ENCODE data around the gene ZNF165. TPM values are rescaled to one million over a fixed set of nuclear protein-coding genes. Genes with fewer than 3 reads are reported as not detected.
"Not testable (repeated sequence)": the region's sequence is repeated elsewhere in the genome, so short reads cannot be mapped to it uniquely, and the experiment has no call there.

Gene ZNF165
- 0.12 and 0.41 TPM in 2 replicates for total RNA-seq

- H3K4me1 Mint-ChIP-seq (ENCODE audit: low read depth) = peaks cover 21% of the 10 kb centered on the region
- not testable (repeated sequence) for DNase-seq (ENCODE audit: low spot score); H3K27me3 Mint-ChIP-seq (ENCODE audit: insufficient read depth); H3K36me3 Mint-ChIP-seq (ENCODE audit: low read depth); H3K9me3 Mint-ChIP-seq
- intact Hi-C loops (cut with micrococcal nuclease) = loop anchor here (1.0 to 2.0 kb wide), 7 partner anchors 57 to 269 kb away; partner anchors contain the start of genes ZKSCAN3, ZKSCAN4 and ZKSCAN8
- H3K27ac Mint-ChIP-seq = peak within 1 kb of the TSS; percentile 96
- H3K4me3 Mint-ChIP-seq = peak within 1 kb of the TSS; percentile 96
Measured at GRCh38 chr6:28080381-28080630, at the start of gene ZNF165. ZNF165 (plus strand) TSS chr6:28080568; CDS start chr6:28085481, 4,913 bp downstream.

GRCh38 chr6:28053584-28053983, 26.8 kb upstream of the ZNF165 start:
- intact Hi-C loops (cut with micrococcal nuclease) = no loop called here
- H3K4me1 Mint-ChIP-seq (ENCODE audit: low read depth) = no peaks in the 10 kb centered on the region

GRCh38 chr6:28060405-28060804, 20.0 kb upstream of the ZNF165 start:
- Mint-ChIP-seq H3K27ac (no peak overlapping the region), H3K27me3 (ENCODE audit: insufficient read depth) (peaks cover 2% of the 10 kb centered on the region), H3K36me3 (ENCODE audit: low read depth) (no peaks in the 10 kb centered on the region), H3K9me3 (no peaks in the 10 kb centered on the region), H3K4me1 (ENCODE audit: low read depth) (no peaks in the 10 kb centered on the region), H3K4me3 (no peak overlapping the region)
- no peak for DNase-seq (ENCODE audit: low spot score)
- intact Hi-C loops (cut with micrococcal nuclease) = no loop called here

More at GRCh38 chr6:28053584-28053983, 26.8 kb upstream of the ZNF165 start:
- Mint-ChIP-seq H3K27ac (no peak overlapping the region), H3K9me3 (no peaks in the 10 kb centered on the region), H3K27me3 (ENCODE audit: insufficient read depth) (peaks cover 13% of the 10 kb centered on the region), H3K36me3 (ENCODE audit: low read depth) (no peaks in the 10 kb centered on the region), H3K4me3 (no peak overlapping the region)
- DNase-seq (ENCODE audit: low spot score) = no peak

- peaks cover 17% of the 10 kb centered on the region for H3K27me3 Mint-ChIP-seq (ENCODE audit: insufficient read depth)
- no peaks in the 10 kb centered on the region for H3K4me1 Mint-ChIP-seq (ENCODE audit: low read depth)
- no peaks in the 10 kb centered on the region for H3K9me3 Mint-ChIP-seq
- no peak overlapping the region for H3K27ac Mint-ChIP-seq
- no peak overlapping the region for H3K4me3 Mint-ChIP-seq
- intact Hi-C loops (cut with micrococcal nuclease) = no loop called here
- no peaks in the 10 kb centered on the region for H3K36me3 Mint-ChIP-seq (ENCODE audit: low read depth)
- no peak for DNase-seq (ENCODE audit: low spot score)
Measured at GRCh38 chr6:28064272-28064671, 16.1 kb upstream of the ZNF165 start.

- Mint-ChIP-seq H3K27me3 (ENCODE audit: insufficient read depth) (peaks cover 19% of the 10 kb centered on the region), H3K27ac (no peak overlapping the region)
Measured at GRCh38 chr6:28068067-28068466, 12.3 kb upstream of the ZNF165 start.

GRCh38 chr6:28070968-28071367, 9.4 kb upstream of the ZNF165 start:
- H3K27me3 Mint-ChIP-seq (ENCODE audit: insufficient read depth) = peaks cover 19% of the 10 kb centered on the region
- H3K4me3 Mint-ChIP-seq; DNase-seq (ENCODE audit: low spot score); intact Hi-C loops (cut with micrococcal nuclease); H3K4me1 Mint-ChIP-seq (ENCODE audit: low read depth); H3K36me3 Mint-ChIP-seq (ENCODE audit: low read depth); H3K9me3 Mint-ChIP-seq; H3K27ac Mint-ChIP-seq: not testable (repeated sequence)

More at GRCh38 chr6:28068067-28068466, 12.3 kb upstream of the ZNF165 start:
- Mint-ChIP-seq H3K4me3 (no peak overlapping the region), H3K4me1 (ENCODE audit: low read depth) (no peaks in the 10 kb centered on the region), H3K36me3 (ENCODE audit: low read depth) (no peaks in the 10 kb centered on the region), H3K9me3 (no peaks in the 10 kb centered on the region)
- intact Hi-C loops (cut with micrococcal nuclease) = no loop called here
- no peak for DNase-seq (ENCODE audit: low spot score)

GRCh38 chr6:28078050-28078449, 2.3 kb upstream of the ZNF165 start:
- Mint-ChIP-seq H3K4me1 (ENCODE audit: low read depth) (peaks cover 21% of the 10 kb centered on the region), H3K27me3 (ENCODE audit: insufficient read depth) (peaks cover 5% of the 10 kb centered on the region), H3K36me3 (ENCODE audit: low read depth) (peaks cover 4% of the 10 kb centered on the region), H3K9me3 (no peaks in the 10 kb centered on the region), H3K27ac (no peak overlapping the region), H3K4me3 (peak overlapping the region; percentile 25)
- no peak for DNase-seq (ENCODE audit: low spot score)
- intact Hi-C loops (cut with micrococcal nuclease) = no loop called here

- intact Hi-C loops (cut with micrococcal nuclease) = no loop called here
- no peak for DNase-seq (ENCODE audit: low spot score)
- Mint-ChIP-seq H3K27ac (no peak overlapping the region), H3K9me3 (no peaks in the 10 kb centered on the region), H3K4me3 (peak overlapping the region; percentile 96), H3K4me1 (ENCODE audit: low read depth) (peaks cover 21% of the 10 kb centered on the region), H3K36me3 (ENCODE audit: low read depth) (peaks cover 4% of the 10 kb centered on the region), H3K27me3 (ENCODE audit: insufficient read depth) (peaks cover 2% of the 10 kb centered on the region)
Measured at GRCh38 chr6:28078836-28079235, 1.5 kb upstream of the ZNF165 start.

GRCh38 chr6:28080631-28081485, 490 bp downstream of the ZNF165 start:
- H3K27me3 Mint-ChIP-seq (ENCODE audit: insufficient read depth) = peaks cover 2% of the 10 kb centered on the region
- no peaks in the 10 kb centered on the region for H3K9me3 Mint-ChIP-seq
- peak; percentile 82 for DNase-seq (ENCODE audit: low spot score)
- peak overlapping the region; percentile 96 for H3K4me3 Mint-ChIP-seq
- peaks cover 21% of the 10 kb centered on the region for H3K4me1 Mint-ChIP-seq (ENCODE audit: low read depth)
- peaks cover 4% of the 10 kb centered on the region for H3K36me3 Mint-ChIP-seq (ENCODE audit: low read depth)
- H3K27ac Mint-ChIP-seq = peak overlapping the region; percentile 96
- intact Hi-C loops (cut with micrococcal nuclease) = loop anchor here (1.0 to 2.0 kb wide), 10 partner anchors 23 to 318 kb away; partner anchors contain the start of genes ZKSCAN3, ZKSCAN4, ZKSCAN8 and ZSCAN12

GRCh38 chr6:28081486-28081751, 1.1 kb downstream of the ZNF165 start:
- Mint-ChIP-seq H3K36me3 (ENCODE audit: low read depth) (peaks cover 4% of the 10 kb centered on the region), H3K4me3 (peak overlapping the region; percentile 96), H3K27ac (peak overlapping the region; percentile 96), H3K27me3 (ENCODE audit: insufficient read depth) (peaks cover 2% of the 10 kb centered on the region), H3K9me3 (no peaks in the 10 kb centered on the region), H3K4me1 (ENCODE audit: low read depth) (peaks cover 21% of the 10 kb centered on the region)
- intact Hi-C loops (cut with micrococcal nuclease) = loop anchor here (1.0 to 2.0 kb wide), 7 partner anchors 23 to 318 kb away; partner anchors contain the start of genes ZKSCAN4, ZSCAN12 and ZSCAN16
- no peak for DNase-seq (ENCODE audit: low spot score)

GRCh38 chr6:28082939-28083338, 2.6 kb downstream of the ZNF165 start:
- Mint-ChIP-seq H3K9me3 (peaks cover 6% of the 10 kb centered on the region), H3K4me1 (ENCODE audit: low read depth) (peaks cover 21% of the 10 kb centered on the region), H3K27me3 (ENCODE audit: insufficient read depth) (no peaks in the 10 kb centered on the region), H3K4me3 (peak overlapping the region; percentile 25), H3K27ac (no peak overlapping the region), H3K36me3 (ENCODE audit: low read depth) (peaks cover 10% of the 10 kb centered on the region)
- DNase-seq (ENCODE audit: low spot score) = no peak
- intact Hi-C loops (cut with micrococcal nuclease) = no loop called here

- no peaks in the 10 kb centered on the region for H3K4me1 Mint-ChIP-seq (ENCODE audit: low read depth)
Measured at GRCh38 chr6:28089054-28089453, 8.7 kb downstream of the ZNF165 start.

GRCh38 chr6:28090917-28091586, 10.7 kb downstream of the ZNF165 start:
- DNase-seq (ENCODE audit: low spot score) = no peak
- Mint-ChIP-seq H3K27me3 (ENCODE audit: insufficient read depth) (peaks cover 2% of the 10 kb centered on the region), H3K4me1 (ENCODE audit: low read depth) (no peaks in the 10 kb centered on the region), H3K9me3 (peaks cover 48% of the 10 kb centered on the region), H3K36me3 (ENCODE audit: low read depth) (peaks cover 17% of the 10 kb centered on the region), H3K4me3 (no peak overlapping the region), H3K27ac (no peak overlapping the region)
- intact Hi-C loops (cut with micrococcal nuclease) = no loop called here

More at GRCh38 chr6:28089054-28089453, 8.7 kb downstream of the ZNF165 start:
- peaks cover 17% of the 10 kb centered on the region for H3K36me3 Mint-ChIP-seq (ENCODE audit: low read depth)
- H3K9me3 Mint-ChIP-seq = peaks cover 48% of the 10 kb centered on the region
- no peak for DNase-seq (ENCODE audit: low spot score)
- intact Hi-C loops (cut with micrococcal nuclease) = no loop called here
- peaks cover 2% of the 10 kb centered on the region for H3K27me3 Mint-ChIP-seq (ENCODE audit: insufficient read depth)
- H3K4me3 Mint-ChIP-seq = no peak overlapping the region
- no peak overlapping the region for H3K27ac Mint-ChIP-seq
